ENCODE measurements around the gene NFE2L3. TPM values are rescaled to one million over a fixed set of nuclear protein-coding genes. Genes with fewer than 3 reads are reported as not detected.

The NFE2L3 gene
- total RNA-seq, 1 experiment from 2014 or later: 8.5 TPM

GRCh38 chr7:26189697-26190096 is 37.7 kb downstream of the NFE2L3 start:
- CTCF ChIA-PET: no interaction called here
- Histone ChIP-seq H3K9me3 (ENCODE audit: low read depth, low read length, poor library complexity, severe bottlenecking) (no peaks in the 10 kb centered on the region), H3K27ac (ENCODE audit: low read depth, low read length, poor library complexity, severe bottlenecking) (no peak overlapping the region), H3K4me3 (ENCODE audit: low read depth, low read length, poor library complexity, severe bottlenecking) (no peak overlapping the region), H3K36me3 (ENCODE audit: insufficient read depth, low read length, poor library complexity, severe bottlenecking) (peaks cover 73% of the 10 kb centered on the region), H3K4me1 (ENCODE audit: insufficient read depth, low read length, poor library complexity, severe bottlenecking) (peaks cover 21% of the 10 kb centered on the region), H3K27me3 (replicated peaks; ENCODE audit: insufficient read depth, low read depth, low read length, poor library complexity) (no peaks in the 10 kb centered on the region)
- DNase-seq (ENCODE audit: low spot score): no peak
- intact Hi-C loops (cut with micrococcal nuclease; ENCODE audit: unreplicated experiment): no loop called here
- POLR2A ChIA-PET (ENCODE audit: low non-redundant PET): no interaction called here
- no peak for TF ChIP-seq CTCF (conservative IDR thresholded peaks at IDR 0.05; ENCODE audit: low read depth, low read length)
- TF ChIP-seq EZH2 (IDR thresholded peaks at IDR 0.05; ENCODE audit: borderline replicate concordance, low read depth, low read length, poor library complexity, severe bottlenecking): no peak
- no TSS peak for BruUV-seq (replicated peaks)

DNA sequence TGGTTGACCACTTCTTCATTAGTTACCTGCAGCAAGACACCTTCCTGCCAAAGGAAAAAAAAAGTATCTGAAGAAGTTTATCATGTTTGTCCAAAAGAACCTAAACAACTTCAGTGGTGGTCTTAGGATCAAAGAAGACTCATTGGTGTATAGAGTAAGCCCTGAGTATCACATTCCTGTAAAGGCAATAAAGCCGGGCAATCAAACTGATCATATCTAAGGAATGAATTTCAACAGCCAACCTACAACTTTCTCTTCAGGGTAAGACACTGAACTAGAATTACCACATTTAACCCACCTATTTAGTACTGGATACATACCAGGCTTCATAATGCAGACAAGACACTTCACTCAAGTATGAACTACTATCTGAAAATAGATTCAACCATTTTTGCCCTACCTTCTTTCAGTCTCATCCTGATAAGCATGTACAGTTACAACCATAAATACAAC is 38.4 kb downstream of the NFE2L3 start:
- Histone ChIP-seq H3K27ac (ENCODE audit: low read depth, low read length, poor library complexity, severe bottlenecking) (no peak overlapping the region), H3K4me1 (ENCODE audit: insufficient read depth, low read length, poor library complexity, severe bottlenecking) (peaks cover 28% of the 10 kb centered on the region), H3K9me3 (ENCODE audit: low read depth, low read length, poor library complexity, severe bottlenecking) (no peaks in the 10 kb centered on the region), H3K36me3 (ENCODE audit: insufficient read depth, low read length, poor library complexity, severe bottlenecking) (peaks cover 80% of the 10 kb centered on the region), H3K27me3 (replicated peaks; ENCODE audit: insufficient read depth, low read depth, low read length, poor library complexity) (no peaks in the 10 kb centered on the region), H3K4me3 (ENCODE audit: low read depth, low read length, poor library complexity, severe bottlenecking) (no peak overlapping the region)
- POLR2A ChIA-PET (ENCODE audit: low non-redundant PET): no interaction called here
- intact Hi-C loops (cut with micrococcal nuclease; ENCODE audit: unreplicated experiment): no loop called here
- TF ChIP-seq EZH2 (IDR thresholded peaks at IDR 0.05; ENCODE audit: borderline replicate concordance, low read depth, low read length, poor library complexity, severe bottlenecking): no peak
- no peak for TF ChIP-seq CTCF (conservative IDR thresholded peaks at IDR 0.05; ENCODE audit: low read depth, low read length)
- CTCF ChIA-PET: no interaction called here
- no TSS peak for BruUV-seq (replicated peaks)
- DNase-seq (ENCODE audit: low spot score): no peak

- H3K27ac ChIP-seq (ENCODE audit: low read depth, low read length, poor library complexity, severe bottlenecking): no peak overlapping the region
- H3K36me3 ChIP-seq (ENCODE audit: insufficient read depth, low read length, poor library complexity, severe bottlenecking): peaks cover 87% of the 10 kb centered on the region
- no peaks in the 10 kb centered on the region for H3K9me3 ChIP-seq (ENCODE audit: low read depth, low read length, poor library complexity, severe bottlenecking)
- TF ChIP-seq CTCF (conservative IDR thresholded peaks at IDR 0.05; ENCODE audit: low read depth, low read length) (no peak), EZH2 (IDR thresholded peaks at IDR 0.05; ENCODE audit: borderline replicate concordance, low read depth, low read length, poor library complexity, severe bottlenecking) (no peak)
- H3K27me3 ChIP-seq (replicated peaks; ENCODE audit: insufficient read depth, low read depth, low read length, poor library complexity): no peaks in the 10 kb centered on the region
- ChIA-PET POLR2A (ENCODE audit: low non-redundant PET) (interaction anchor here (0.6 to 1.3 kb wide), 3 partner anchors 101 to 295 kb away, joined by 3 to 5 read pairs (median 4); no protein-coding TSS in a partner anchor), CTCF (no interaction called here)
- no peak for DNase-seq (ENCODE audit: low spot score)
- H3K4me3 ChIP-seq (ENCODE audit: low read depth, low read length, poor library complexity, severe bottlenecking): no peak overlapping the region
- H3K4me1 ChIP-seq (ENCODE audit: insufficient read depth, low read length, poor library complexity, severe bottlenecking): peaks cover 38% of the 10 kb centered on the region
- no TSS peak for BruUV-seq (replicated peaks)
- intact Hi-C loops (cut with micrococcal nuclease; ENCODE audit: unreplicated experiment): no loop called here
Measured at GRCh38 chr7:26191233-26191973, 39.4 kb downstream of the NFE2L3 start.

Data from A673 (cell line).